Epithelial cell of esophagus (primary cell): Measurements from ENCODE around the gene ECHDC3.

ENCODE experiments used
- DNase-seq: peaks from one replicate; pipeline ENCODE4 v3.0.0; 2010; ENCODE audit warnings: low read depth
- H3K4me3 ChIP-seq: 2 replicates; pipeline ENCODE4 v1.5.1; 2011; ENCODE audit warnings: mild to moderate bottlenecking, low read length, control low read depth
- CTCF ChIP-seq: IDR thresholded peaks from 2 replicates; pipeline ENCODE4 v1.5.1; 2011; ENCODE audit warnings: low read depth, mild to moderate bottlenecking, low read length, control low read depth, inconsistent platforms; ENCODE audit not compliant: insufficient read depth; ENCODE audit errors: missing control alignments

The ECHDC3 gene

GRCh38 chr10:11719496-11720259 is 22.5 kb upstream of the ECHDC3 start:
- no peak for TF ChIP-seq CTCF
- DNase-seq, result peak; percentile 53
- no peak overlapping the region for H3K4me3 ChIP-seq

GRCh38 chr10:11720260-11720741 is 21.9 kb upstream of the ECHDC3 start:
- TF ChIP-seq CTCF, result no peak
- no peak for DNase-seq

GRCh38 chr10:11721806-11722205 is 20.4 kb upstream of the ECHDC3 start:
- H3K4me3 ChIP-seq, result no peak overlapping the region
- TF ChIP-seq CTCF, result no peak
- DNase-seq, result no peak

More at GRCh38 chr10:11720260-11720741, 21.9 kb upstream of the ECHDC3 start:
- no peak overlapping the region for H3K4me3 ChIP-seq

- H3K4me3 ChIP-seq, result no peak overlapping the region
- TF ChIP-seq CTCF, result no peak
- DNase-seq, result no peak
Observed at GRCh38 chr10:11723359-11723758, 18.8 kb upstream of the ECHDC3 start.

- peak; percentile 76 for DNase-seq
- TF ChIP-seq CTCF, result peak; percentile 88
- H3K4me3 ChIP-seq, result no peak overlapping the region
Observed at GRCh38 chr10:11724938-11725776, 17.0 kb upstream of the ECHDC3 start.

- no peak for TF ChIP-seq CTCF
- H3K4me3 ChIP-seq, result no peak overlapping the region
- DNase-seq, result no peak
Observed at GRCh38 chr10:11725912-11726311, 16.3 kb upstream of the ECHDC3 start.

- no peak for TF ChIP-seq CTCF
- H3K4me3 ChIP-seq, result no peak overlapping the region
- DNase-seq, result no peak
Observed at GRCh38 chr10:11727563-11727962, 14.6 kb upstream of the ECHDC3 start.
